Stimulated activated CD4-positive, alpha-beta T cell treated with anti-CD3 and anti-CD28 coated beads, Interleukin-1b, Interleukin-23, amount 100 ng/mL, for 24 hours (primary cell): ENCODE results near the gene MAML2.

Experiments used
- DNase-seq, 4 experiments: peaks; one replicate each; pipeline ENCODE4 v3.0.0-alpha.2; 2020; ENCODE audit warnings: low read depth in 4 of 4, low spot score in 1 of 4

The MAML2 gene

GRCh38 chr11:96134602-96135001 lies 208.4 kb downstream of the MAML2 start:
- no peak for DNase-seq

DNA sequence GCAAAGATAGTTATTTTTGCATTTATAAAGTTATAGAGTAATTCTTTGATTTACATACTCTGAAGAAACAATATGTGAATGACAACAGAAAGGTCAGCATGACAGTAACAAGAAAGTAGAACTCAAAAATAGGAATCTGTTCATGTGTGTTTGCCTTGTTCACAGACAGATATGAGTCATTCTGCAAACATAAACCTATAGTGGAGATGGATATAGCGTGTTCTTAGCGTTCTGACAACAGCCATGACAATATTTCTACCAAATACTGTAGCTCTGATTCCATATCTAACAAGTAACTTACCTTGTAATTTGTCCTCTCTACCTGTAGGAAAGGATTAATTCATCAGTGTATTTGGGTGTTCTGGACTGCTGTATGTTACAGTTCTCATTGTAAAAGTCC lies 210.6 kb downstream of the MAML2 start:
- no peak for DNase-seq

DNA sequence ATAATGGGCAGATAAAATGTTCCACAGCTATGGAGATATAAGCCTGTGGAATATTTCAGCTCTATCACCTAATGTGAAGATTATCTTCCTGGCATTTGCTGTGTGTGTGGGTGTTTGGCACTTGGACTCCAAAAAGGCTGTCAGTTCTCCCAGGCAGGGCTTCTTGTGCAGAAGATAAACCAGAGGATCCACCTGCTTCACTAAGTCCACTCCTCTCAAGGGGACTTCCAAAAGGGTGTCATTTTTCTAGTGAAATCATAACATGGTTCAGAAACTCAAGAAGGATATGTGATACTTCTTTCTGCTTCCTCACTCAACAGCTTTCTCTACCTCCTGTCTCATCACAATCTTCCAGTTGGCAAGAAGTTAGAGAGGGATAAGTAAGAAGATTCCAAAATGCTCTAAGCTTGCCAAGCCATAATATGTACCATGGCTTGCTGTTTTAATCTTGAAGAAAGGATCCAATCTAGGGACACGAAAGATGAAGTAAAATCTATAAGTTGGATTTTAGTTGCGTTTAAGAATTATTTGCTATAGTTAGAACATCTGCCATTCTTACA lies 212.9 kb downstream of the MAML2 start:
- DNase-seq, result no peak

DNA sequence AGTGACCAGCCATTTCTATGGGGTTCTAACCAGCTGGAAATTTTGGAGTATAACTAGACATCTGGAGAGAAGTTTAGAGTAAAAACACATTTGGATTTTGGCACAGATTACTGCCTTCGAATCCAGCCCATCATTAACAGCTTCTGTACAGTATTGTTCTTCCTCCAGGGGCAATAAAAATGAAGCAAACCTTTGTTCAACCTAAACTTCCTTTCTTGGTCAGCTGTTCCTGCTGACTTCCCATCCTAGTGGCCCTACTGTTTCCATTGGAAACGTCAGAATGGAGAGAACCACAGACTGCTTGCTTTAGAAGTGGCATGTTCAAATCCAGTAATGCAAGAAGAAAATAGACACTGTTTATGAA lies 215.4 kb downstream of the MAML2 start:
- no peak for DNase-seq

- DNase-seq, result no peak
These were observed 215.9 kb downstream of the MAML2 start for GRCh38 chr11:96126917-96127595.

DNA sequence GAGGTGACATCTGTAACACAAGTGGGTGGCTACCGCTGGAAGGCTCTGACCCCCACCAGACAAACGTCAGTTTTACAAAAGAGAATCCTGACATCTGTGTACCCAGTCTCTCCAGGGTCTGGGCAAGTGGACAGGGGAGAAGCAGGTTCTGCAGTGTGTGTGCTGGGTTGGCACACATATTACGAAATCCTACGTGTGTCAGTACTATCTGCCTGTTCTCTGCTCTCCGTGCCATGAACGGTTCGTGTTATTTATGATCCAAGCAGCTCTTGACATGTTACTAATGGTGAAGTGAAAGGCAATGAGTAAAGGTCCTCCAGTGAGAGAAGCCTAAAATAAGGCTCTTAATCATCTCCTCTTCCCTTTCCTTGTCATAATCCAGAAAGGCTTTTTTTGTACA lies 217.6 kb downstream of the MAML2 start:
- no peak for DNase-seq

- DNase-seq, result no peak
These were observed 218.8 kb downstream of the MAML2 start for GRCh38 chr11:96124155-96124554.

DNA sequence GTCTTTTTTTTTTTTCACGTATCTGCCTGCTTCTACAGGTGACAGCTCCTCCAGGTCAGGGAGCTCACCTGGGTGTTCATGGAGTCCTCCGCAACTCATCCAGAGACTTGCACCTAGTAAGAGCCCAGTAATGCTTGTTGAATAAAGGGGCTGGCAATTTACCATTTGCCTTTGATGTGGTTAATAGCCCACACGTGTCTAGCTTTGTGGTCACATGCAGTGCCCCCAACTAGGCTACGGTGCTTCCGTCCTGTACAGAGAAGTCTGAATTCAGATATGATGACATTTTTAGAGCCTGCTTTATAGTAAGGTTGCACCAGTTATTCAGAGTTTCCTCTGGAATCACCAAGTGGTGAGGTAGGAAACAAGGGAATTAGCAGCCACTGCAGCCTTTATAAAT lies 219.7 kb downstream of the MAML2 start:
- no peak for DNase-seq

DNA sequence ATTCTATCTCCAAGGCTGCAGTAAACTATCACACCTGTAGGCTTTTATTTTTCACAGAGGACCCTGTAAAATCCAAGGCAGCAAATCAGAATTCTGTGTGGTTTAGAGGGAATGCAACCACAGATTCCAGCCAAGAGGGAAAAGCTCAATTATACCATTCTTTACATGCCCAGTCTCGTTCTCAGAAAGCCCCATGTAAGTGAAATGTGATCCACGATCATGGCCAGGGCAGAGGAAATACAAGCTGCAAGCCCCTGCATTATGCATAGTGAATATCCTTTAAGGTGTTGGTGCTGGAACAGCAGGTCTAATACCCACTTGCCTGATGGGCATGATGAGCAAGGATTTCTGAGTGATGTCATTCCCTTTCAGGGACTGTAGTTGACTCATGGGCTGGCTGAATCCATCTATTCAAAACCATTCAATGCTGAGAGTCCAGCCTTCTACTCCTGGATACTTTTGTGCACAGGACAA lies 220.4 kb downstream of the MAML2 start:
- DNase-seq, result no peak

DNA sequence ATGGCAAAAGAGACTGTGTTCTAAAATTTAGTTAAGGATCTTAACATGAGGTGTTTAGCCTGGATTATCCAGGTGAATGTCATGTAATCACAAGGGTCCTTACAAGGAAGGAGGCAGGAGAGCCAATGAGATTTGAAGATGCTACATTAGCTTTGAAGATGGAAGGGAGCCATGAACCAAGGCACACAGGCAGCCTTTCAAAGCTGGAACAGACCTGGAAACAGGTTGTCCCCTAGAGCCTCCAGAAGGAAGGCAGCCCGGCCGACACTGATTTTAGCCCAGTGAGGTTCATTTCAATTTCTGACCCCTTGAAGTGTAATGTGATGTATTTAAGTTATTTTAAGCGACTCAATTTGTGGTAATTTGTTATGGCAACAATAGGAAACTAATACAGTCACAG lies 223.8 kb downstream of the MAML2 start:
- no peak for DNase-seq

- no peak for DNase-seq
These were observed 226.6 kb downstream of the MAML2 start for GRCh38 chr11:96116376-96116775.

GRCh38 chr11:96114178-96115064 lies 228.6 kb downstream of the MAML2 start:
- DNase-seq, result no peak

GRCh38 chr11:96113193-96113681 lies 229.8 kb downstream of the MAML2 start:
- no peak for DNase-seq

DNA sequence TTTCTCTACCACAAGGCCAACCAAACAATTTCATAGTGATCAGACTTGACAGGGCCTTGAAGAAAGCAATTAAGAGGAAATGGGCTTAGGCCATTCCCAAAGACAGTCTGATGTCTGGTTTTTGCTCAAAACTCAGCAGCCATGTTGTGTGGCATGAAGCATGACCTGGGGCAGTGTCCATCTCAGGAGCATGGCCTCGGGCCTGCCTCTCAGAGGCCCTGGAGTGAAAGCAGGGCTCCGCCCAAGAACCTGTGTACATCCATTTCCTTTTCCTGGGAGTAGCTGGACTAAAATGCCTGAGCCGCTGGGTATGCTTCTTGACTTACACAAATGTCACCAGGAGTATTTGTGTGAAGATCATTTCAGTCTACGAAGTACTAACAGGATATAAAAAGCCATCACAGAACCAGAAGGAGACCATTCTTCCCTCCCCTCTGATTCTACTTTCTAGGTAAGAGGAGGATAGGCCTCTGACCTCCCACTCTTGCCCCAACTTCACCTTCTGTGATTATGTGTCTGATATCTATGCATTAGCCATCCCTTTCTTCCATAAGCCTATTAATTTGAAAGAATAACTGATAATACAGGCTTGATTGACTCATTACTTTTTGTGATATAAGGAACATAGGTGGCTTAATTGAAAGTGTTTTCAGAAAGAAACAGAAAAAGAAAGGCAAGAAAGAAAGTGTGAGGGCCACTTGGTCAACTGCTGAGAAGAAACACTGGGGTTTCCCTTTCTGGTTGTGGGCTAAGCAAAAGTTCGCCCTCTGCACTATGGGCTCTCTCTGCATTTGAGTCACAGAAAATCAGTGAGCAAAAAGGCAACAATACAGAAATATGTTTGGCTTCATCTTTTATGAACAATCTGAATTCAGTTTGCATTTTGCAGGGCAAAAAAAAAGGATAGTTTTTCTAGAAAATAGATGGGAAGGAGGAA lies 230.5 kb downstream of the MAML2 start:
- DNase-seq, result no peak

- no peak for DNase-seq
These were observed 231.7 kb downstream of the MAML2 start for GRCh38 chr11:96111308-96111707.

DNA sequence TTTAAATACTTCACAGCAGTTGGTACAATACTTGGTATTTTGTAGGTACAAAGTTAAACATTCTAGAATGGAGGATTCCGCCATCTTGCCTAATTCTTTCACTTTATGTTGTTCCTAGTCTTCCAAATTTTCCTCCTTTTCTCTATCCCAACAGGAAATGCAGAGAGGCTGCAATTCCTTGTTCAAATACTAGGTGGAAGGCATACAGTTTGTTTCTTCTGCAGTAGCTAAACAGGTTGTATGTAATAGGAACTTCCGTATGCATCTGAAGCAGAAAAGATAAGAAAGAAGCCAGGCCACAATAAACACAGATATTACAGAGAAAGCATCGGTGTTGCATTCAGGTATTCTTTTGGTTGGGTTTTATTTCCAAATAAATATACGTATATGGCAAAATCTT lies 232.7 kb downstream of the MAML2 start:
- DNase-seq, result no peak

DNA sequence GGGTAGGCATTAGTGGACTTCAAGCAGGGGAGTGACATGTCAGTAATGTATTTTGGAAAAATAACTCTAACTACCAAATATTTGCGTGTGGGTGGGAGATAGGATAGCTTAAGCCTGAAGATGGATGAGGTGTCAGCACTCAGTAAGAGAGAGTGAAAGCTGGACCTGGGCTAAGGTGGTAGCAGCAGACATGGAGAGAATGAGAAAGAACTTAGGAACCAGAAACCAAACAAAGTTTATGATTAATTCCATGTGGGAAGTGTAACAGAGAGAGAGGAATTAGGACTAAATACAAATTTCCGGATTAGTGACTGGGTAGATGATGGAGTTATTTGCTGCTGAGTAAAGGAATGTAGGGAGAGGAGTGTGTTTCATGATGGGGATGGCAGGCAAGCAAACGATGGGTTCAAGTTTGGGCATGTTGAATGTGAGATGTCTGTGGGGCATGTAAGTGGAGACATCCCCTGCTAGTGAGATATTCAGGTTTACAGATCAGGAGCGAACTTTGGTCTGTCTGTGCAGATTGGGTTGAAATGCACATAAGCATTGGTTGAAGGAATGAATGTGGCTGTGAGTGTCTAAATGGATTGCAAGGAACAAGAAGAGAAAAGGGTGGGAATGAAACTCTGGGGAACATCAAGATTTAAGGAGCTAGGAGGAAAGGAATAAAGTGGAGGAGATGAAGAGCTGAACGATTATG lies 233.5 kb downstream of the MAML2 start:
- DNase-seq, result no peak

DNA sequence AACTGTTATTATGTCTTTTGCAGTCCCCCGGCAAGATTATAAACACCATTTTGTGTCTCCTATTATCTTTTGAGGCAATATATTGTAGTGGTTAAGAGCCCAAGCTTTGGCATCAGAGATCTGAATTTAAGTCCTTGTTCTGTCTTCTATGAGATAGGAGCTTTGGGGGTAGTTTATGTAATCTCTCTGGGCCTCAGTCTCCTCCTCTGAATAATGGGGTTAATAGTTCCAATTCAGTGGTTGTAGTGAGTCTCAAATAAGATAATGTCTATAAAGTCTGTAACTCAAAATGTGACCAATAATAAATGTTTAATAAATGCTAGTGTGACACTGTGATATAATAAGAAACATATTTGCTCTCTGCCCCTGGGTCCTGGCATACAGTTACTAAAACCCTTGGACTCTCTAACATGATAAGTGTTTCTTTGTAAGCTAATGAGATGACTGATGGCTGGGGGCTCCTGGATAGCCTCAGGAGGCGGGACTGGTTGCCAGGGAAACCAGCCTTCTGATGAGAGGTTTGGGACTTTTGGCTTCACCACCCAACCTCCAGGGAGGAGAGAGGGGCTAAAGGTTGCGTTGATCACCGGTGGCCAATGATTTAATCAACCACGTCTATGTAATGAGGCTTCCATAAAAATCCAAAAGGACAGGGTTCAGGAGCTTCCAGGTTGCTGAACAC lies 235.7 kb downstream of the MAML2 start:
- no peak for DNase-seq

- DNase-seq, result no peak
These were observed 236.3 kb downstream of the MAML2 start for GRCh38 chr11:96106645-96107044.

- no peak for DNase-seq
These were observed 237.1 kb downstream of the MAML2 start for GRCh38 chr11:96105944-96106343.
